ENCODE results near the gene ZNF423. TPM values are rescaled to one million over a fixed set of nuclear protein-coding genes. Genes with fewer than 3 reads are reported as not detected.

Gene ZNF423
- total RNA-seq, 1 donor from 2014 or later, result 0.21 TPM

DNA sequence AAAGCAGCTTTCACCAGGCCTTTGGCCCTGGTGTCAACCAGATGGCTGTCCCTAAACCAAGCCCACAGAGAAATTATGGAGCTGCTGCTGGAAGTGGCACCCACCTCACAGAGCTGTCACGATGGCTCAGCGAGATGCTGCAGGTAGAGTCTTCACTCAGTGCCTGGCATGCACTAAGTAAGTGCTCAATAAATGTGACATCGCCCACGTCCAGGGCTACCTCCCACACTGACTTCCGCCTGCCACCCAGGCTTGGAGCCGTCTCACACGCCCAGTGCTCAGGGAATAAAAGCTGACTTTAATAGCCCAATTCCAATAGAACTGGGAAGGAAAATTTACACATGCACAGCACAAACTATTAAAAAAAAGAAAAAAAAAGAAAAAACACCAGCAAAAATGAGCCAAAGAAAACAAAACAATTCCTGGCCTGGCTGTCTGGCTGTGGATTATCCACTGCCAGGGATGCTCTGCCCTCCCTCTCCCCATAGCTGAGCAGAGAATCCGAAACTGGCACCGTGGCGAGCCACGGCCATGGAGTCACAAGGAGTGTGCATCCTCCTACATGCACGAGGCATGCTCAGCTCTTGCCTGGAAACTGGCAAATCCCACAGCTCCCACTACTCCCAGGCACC, 68.9 kb downstream of the ZNF423 start:
- no peak for DNase-seq (ENCODE audit: low read depth)

DNA sequence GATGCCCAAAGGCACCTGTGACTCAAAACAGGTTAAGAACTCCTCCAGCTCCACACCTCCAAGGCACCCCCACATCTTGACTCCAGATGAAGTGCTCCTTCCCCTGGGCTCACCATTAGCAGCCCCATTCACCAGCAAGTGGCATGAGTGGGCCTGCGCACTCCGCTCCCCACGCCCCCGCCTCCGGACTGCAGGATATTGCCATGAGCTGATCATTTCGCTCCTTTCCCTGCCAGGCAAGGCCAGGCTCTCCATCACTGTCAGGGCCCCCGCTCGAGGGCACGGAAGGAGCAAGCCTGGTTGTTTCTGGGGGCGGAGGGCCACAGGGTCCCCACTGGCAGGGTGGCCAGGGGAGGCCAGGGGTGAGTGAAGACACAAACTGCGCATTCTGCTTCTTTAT, 69.9 kb downstream of the ZNF423 start:
- no peak for DNase-seq (ENCODE audit: low read depth)

DNA sequence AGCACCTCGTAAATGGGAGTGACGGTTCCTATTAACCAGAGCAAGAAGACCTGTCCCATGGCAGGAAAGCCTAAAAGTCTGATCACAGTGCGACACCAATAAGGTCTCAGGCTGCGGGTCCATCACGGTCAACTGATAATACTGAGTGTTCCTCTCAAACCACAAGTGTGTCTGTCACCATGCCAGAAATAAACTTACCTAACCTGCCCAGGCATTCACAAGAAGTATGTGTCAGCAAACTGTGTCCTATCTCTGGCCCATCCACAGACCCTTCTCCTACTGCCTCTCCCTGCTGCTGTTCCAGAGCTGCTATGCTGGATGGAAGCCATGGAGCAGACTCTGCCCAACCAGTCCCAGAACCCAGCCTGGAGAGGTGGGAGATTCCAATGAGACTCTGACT, 73.5 kb downstream of the ZNF423 start:
- no peak for DNase-seq (ENCODE audit: low read depth)

DNA sequence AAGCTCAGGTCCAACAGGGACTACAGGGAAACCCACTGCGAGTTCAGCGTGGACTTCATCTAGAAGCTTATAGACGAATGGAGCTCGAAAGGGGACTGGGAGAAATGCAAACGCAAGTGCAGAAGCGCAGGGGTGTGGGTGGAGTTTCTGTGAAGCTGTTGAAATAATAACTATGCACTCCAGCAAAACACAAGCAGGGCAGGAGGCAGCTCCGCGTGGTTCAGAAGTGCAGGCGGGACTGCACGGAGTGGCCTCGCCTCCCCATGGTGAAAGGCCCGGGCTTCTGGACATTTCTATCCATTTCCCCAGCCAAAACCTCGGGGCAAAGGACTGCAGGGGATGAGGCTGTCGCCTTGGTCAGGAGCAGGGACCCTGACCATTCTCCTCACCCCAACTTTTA, 74.5 kb downstream of the ZNF423 start:
- DNase-seq (ENCODE audit: low read depth), result no peak

DNA sequence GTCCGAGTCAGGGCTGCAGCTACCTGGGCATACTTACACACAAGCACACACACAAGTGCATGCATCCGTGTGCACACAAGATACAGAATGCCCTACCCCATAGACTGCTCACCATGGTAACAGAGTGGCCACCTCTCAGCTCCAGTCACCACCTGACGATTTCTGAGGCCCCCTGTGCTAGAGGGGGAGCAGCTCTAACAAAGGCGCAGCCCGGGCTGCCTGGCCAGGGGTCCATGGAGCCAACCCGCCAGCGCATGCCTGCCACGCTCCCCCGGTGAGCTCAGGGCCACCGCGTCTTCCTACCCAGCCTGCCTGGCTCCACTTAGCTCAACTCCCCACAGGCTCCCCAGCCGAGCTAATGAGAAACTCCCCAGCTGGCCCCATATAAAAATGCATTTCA, 75.5 kb downstream of the ZNF423 start:
- no peak for DNase-seq (ENCODE audit: low read depth)

DNA sequence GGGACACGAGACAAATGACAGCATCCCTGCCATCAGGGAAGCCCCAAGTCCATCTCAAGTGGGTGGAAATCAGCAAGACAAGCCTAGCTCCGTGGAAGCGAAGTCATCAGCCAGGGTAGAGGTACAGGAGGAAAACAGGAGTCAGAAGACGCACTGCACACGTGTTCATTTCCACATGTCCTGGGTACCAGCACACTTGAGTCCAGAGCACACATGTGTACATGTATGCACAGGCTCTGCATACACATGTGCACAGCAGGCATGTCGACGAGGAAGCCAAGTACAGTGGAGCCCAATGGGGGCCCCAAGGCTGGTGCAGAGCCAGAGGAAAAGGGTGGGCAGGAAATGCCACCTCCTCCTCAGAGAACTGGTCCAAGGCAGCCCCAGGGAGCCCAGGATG, 75.9 kb downstream of the ZNF423 start:
- no peak for DNase-seq (ENCODE audit: low read depth)

DNA sequence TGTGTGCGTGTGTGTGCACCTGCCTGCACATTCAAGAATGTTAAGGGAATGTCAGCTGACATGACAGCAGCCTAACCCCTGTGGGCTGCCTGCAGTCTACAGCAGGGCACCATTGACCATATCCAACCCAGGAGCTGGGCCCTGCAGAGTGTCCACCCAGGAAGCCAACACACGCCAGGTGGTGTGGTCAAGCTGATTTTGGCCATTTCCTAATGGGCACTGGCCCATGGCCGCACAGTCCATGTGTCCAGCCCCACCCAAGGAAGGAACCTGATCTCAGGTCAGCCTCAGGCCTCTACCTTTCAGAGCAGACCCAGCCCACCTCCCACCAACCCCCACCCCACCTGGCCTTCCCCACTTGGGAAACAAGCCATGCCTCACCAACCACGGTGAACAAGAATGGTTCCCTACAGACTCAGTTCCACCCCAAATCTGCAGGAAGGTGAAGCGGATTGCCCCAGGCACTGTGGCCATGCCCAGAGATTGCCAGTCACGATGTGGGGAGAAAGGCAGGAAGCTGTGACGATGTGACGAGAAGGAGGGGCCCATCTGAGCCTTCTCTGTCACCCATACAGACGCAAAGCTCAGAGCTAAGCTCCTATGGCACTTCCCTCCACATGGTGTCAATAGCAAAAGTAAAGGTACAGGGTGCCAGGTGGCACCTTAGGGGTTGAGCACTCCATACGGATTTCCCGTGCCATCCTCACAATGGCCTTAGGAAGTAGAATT, 77.5 kb downstream of the ZNF423 start:
- no peak for DNase-seq (ENCODE audit: low read depth)

DNA sequence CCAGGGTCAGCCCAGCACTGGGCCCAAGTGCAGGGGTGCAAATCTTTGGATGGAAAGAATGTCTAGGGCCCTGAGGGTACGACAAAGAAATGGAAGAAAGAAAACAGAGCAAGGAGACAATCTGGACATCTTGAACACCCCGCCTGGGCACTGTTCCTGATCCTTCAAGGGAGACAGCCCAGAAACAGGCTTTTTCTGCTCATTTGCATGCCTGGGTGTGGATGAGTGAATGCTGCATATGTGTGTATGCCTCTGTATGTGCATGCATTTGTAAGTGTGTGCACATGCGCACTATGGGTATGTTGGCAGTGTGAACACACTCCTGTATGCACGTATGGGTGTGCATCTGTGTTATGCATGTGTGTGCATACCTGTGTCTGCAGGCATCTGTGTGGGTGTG, 79.2 kb downstream of the ZNF423 start:
- no peak for DNase-seq (ENCODE audit: low read depth)

DNA sequence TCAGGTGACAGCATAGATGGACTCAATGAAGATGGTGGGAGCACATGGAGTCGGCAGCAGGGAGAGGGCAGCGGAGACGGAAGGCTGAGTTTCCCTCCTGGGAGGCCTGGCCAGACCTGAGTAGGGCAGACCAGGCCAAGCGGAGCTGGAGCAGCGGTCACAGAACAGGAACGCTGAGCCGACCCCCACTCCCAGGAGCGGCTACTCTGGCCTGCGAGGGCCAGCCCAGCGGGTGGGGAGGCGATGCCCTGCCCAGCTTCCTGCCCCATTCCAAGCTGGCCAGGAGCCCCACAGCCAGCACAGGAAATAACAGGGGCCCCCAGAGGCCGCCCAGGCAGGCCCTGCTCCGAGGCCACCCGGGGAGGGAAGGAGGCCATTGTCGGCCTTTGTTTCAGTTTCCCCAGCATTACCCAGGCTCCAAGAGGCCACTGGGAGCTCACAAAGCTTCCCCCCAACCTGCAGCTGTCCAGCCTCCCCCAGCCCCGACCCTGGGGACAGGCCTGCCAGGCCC, 79.8 kb downstream of the ZNF423 start:
- DNase-seq (ENCODE audit: low read depth), result no peak

DNA sequence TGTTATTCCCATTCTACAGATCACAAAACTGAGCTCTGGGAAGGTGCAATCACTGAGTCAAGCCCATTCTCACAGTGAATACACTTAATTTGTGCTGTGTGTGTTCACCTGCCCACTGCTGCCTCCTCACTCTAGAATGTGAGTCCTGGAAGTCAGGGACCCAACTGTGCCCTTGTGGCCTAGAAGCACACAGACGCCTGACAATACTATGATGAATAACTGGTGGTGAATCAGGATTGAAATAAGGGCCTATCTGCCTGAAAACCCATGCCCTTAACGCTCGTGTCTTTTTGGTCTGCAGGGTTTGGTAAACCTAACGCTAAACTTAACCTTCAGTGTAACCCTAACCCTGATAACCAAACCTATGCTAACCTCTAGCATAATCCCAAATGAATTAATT, 80.3 kb downstream of the ZNF423 start:
- DNase-seq (ENCODE audit: low read depth), result no peak

DNA sequence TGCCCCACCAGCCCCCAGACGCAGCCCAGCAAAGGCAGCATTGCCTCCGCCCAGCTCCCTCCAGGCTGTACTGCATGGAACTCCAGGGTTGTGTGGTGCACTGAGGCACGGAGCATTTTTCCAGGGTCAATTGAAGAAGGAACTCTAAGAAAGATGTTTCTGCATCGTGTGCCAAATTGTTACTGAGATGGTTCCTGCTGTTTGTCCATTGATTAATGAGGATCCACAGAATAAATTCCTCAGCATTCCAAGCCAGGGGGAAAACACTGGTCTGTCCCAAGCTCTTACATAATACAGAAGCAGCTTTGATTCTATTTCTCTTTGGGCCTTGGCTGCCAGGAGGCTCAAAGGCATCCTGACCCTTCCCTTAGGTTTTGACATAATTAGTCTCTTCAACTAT, 80.9 kb downstream of the ZNF423 start:
- no peak for DNase-seq (ENCODE audit: low read depth)

DNA sequence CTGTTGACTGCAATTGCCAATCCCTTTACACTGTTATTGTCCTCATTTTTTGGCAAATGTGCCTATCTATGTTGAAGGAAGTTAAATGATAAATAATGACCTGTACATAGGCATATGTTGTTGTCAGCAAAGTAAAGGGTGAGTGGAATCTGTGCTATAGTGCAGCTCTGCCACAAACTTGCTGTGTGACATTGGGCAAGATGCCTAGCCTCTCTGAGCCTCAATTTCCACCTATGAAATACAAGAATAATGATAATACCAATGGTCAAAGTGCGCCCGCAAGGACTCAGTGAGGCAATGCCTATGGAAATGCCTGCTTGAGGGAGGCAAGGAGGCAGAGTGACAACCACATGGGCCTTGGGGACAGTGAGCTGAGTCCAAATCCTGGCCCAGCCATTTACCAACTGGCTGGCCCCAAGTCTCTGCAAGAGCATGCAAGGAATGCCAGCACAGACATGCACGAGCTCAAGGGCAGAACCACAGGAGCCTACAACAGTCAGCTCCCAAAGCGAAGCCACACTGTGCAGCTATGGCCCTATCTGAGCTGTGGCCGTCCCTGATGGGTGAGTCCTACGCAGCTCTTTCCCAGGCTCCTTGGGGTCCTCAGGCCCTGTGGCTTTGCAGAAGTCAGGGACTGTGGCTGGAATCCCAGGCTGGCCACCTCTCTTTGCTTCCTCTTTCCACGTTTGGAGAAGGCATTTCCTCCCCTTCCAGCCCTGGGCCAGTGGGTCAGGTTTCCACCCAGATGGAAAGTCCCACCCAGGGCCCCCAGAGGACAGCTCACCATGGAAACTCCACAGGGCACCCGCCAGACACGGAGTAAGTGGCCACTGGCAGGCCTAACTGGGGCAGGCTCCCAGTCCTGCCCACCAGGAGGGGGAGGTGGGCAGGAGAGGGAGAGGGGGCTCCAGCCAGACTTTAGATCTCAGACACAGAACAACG, 82.1 kb downstream of the ZNF423 start:
- peak; percentile 33 for DNase-seq (ENCODE audit: low read depth)

DNA sequence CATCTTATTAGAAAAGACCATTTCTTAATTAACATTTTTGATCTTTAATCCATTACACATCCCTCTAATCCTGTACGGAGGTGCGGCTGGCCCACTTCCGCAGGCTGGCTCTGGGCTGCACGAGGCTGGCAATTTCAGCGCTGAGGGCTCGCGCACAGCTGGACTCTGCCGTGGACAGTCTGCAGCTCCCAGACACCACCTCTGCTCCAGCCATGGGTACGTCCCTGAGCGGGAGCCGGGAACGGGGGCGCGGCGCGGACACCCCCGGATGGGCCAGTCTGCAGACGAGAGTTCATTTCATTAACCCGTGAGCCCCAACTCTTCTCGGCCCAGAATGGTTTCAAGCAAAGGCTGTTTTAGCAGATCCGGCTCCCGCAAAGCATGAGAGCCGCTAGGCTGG, 87.9 kb downstream of the ZNF423 start:
- DNase-seq (ENCODE audit: low read depth), result no peak

DNA sequence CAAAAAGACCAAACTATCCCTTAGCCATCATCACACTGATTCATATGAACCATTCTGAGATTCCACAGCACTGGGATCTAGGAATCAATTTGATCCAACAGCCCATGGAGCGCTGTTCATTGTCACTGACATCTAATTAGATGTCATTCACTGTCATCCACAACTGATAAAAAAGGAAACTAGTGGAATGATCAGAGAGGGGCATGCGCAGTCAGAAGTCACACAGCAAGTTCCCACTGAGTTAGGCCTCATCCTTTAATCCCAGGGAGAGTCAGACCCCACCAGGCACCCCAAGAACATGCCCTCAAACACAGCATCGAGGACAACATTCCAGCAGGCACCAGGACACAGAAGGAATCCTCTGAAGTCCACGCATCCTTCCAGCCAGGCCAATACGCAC, 88.5 kb downstream of the ZNF423 start:
- DNase-seq (ENCODE audit: low read depth), result no peak

DNA sequence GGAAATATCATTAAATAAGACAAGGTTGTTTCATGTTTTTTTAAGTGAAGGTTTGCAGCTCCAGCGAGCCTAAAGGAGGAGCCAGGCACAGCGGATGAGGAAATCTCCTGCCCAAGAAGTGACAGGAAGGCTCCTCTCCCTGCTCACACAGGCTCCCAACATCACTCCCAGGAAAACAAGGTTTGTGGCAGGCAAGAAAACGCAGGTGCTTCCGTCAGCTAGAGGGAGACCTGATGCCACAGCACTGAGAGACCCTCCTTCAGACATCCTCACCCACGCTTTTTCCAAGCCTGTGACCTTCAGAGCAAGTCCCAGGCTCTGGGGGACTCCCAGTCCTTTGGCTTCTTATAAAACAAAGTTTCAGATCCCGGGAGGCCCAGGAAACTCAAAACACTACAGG, 89.7 kb downstream of the ZNF423 start:
- no peak for DNase-seq (ENCODE audit: low read depth)

DNA sequence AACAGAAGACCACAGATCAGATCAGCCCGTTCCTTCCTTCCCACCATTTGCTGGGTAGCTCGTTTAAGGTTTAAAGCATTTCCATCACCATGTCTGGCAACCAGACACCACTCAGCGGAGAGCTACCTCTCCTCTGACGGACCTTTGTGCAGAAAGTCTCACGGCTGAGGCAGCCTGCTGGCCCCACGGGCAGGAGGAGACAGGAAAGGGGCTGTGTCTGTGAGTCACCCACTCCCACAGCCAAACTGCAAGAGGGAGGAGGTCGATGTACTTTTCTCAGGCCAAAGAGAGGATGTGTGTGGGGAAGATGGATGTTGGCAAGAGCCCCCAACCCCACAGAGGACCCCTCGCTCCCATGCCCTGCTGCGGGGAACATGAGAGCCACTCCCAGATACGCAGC, 92.1 kb downstream of the ZNF423 start:
- DNase-seq (ENCODE audit: low read depth), result no peak

DNA sequence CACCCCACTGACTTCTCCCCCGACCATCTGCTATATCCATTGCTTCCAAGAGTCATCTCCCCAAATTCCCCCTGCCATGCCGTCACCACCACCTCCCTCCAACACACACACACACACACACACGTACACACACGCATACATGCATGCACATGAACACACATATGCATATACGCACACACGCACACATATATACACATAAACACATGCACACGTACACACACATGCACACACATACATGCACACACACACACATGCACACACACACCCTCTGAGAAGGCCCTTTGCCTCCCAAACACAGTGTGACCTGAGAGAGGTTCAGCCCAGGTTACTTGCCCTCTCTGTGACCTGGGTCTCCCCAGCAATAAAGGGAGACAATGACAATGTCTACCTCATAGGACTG, 95.1 kb downstream of the ZNF423 start:
- DNase-seq (ENCODE audit: low read depth), result no peak

DNA sequence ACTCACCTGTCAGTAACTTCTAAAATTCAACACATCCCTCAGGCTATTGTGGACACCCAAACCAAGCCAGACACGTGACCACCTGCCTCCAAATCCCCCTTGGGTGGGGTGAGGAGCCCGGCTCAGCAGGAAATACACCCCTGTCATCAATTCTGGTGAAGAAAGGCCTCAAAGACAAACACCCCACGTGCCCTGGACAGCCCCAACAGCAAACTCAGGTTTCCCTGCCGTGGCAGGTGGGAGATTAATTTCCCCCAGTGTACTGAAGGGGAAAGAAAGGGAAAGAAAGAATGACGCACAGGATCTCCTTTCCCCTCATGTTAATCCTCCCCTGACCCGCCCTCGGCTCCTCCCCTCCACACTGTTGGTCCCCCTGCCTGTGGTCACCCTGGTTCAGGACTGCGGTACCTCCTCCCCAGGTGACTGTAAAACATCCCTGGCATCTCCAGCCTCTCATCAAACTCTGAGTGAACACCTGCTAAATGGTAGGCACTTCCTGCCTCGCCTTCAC, 98.3 kb downstream of the ZNF423 start:
- DNase-seq (ENCODE audit: low read depth), result no peak

DNA sequence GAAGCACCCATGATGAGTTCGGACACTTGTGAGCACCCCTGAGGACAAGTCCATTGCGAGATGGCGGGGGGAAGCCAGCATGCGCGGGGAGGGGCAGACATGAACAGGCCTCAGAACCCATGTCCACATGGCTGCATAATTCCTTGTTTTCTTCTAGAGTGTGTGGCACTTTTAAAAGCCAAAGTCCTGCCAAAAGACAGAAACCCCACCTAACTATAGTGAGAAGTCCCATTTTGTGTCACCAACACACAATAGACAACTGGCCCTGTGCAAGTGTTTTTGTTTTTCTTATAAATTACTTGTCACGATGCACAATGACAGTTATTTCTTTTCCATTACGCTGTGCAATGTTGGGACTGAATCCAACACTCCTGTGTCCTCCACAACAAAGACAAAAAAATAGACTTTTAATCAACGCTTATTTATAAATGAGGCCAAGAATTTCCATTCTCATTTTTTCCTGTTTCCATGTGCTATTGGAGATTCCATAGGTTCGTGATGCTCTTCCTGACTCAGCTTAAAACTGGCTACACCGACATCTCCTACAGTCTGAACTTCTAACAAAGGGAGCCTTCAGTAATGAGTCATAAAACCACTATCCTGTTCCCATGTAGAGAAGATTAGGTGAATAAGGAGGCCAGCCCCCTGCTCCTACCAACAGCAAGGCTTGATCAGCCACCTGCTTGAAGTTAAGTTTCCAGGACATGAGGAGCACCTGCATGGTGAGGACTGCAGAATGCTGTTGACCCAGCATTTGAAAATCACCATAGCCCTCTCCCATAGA, 98.9 kb downstream of the ZNF423 start:
- DNase-seq (ENCODE audit: low read depth), result no peak

DNA sequence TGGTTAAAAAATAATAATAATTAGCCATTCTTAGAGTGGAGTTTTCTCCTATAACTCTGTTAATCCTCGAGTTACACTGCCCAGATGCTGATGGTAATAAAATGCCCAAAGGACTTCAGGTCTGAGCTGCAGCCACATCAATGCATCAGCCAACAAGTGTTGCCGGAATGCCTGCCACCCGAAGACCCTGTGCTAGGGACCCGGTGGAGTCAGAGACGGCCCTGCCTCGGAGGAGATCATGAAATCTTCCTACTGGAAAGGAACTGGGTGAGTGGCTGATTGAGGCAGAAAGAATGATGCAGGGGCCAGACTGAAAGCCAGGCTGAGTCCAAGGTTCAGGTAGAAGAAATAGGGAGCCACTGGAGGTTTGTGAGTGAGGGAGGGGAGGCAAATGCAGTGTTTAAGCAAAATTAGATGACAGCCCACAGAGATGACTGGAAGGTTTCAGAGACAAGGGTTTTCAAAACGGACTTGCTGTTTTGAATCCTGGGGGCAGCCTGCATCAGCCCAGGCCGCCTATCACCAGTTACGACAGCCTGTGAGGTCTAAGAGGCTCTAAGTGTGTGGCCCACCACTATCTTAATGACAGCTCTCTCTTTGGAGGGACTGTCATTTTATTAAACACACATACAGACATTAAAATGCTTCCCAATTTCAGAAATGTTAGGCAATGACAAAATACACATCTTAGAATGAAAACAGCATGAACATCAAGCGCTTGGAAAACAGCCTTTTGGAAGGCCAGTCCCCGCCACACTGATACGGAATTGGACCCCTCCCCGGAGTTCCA, 100.0 kb downstream of the ZNF423 start:
- no peak for DNase-seq (ENCODE audit: low read depth)

Measured in myocyte (in vitro differentiated cells).